ENCODE measurements around the gene TTC7B.

- TF ChIP-seq TCF7L2 (IDR thresholded peaks at IDR 0.05; ENCODE audit: borderline replicate concordance, extremely low read depth, insufficient read depth, insufficient read length), result no peak
- TF ChIP-seq, protein P1, sequence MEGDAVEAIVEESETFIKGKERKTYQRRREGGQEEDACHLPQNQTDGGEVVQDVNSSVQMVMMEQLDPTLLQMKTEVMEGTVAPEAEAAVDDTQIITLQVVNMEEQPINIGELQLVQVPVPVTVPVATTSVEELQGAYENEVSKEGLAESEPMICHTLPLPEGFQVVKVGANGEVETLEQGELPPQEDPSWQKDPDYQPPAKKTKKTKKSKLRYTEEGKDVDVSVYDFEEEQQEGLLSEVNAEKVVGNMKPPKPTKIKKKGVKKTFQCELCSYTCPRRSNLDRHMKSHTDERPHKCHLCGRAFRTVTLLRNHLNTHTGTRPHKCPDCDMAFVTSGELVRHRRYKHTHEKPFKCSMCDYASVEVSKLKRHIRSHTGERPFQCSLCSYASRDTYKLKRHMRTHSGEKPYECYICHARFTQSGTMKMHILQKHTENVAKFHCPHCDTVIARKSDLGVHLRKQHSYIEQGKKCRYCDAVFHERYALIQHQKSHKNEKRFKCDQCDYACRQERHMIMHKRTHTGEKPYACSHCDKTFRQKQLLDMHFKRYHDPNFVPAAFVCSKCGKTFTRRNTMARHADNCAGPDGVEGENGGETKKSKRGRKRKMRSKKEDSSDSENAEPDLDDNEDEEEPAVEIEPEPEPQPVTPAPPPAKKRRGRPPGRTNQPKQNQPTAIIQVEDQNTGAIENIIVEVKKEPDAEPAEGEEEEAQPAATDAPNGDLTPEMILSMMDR (IDR thresholded peaks at IDR 0.05 in 2 of 3, conservative IDR thresholded peaks at IDR 0.05 in 1 of 3; ENCODE audit: borderline replicate concordance in 1 of 3, insufficient read depth in 1 of 3, low read depth in 2 of 3, low read length in 2 of 3), result no peak
- TF ChIP-seq ELF1 (IDR thresholded peaks at IDR 0.05; ENCODE audit: borderline replicate concordance, low read depth), result no peak
- no peak for TF ChIP-seq SIN3A (IDR thresholded peaks at IDR 0.05; ENCODE audit: low read depth)
- TF ChIP-seq EZH2 (IDR thresholded peaks at IDR 0.05), result no peak
- no peak for TF ChIP-seq REST (IDR thresholded peaks at IDR 0.05; ENCODE audit: low read depth)
- TF ChIP-seq, protein P2, sequence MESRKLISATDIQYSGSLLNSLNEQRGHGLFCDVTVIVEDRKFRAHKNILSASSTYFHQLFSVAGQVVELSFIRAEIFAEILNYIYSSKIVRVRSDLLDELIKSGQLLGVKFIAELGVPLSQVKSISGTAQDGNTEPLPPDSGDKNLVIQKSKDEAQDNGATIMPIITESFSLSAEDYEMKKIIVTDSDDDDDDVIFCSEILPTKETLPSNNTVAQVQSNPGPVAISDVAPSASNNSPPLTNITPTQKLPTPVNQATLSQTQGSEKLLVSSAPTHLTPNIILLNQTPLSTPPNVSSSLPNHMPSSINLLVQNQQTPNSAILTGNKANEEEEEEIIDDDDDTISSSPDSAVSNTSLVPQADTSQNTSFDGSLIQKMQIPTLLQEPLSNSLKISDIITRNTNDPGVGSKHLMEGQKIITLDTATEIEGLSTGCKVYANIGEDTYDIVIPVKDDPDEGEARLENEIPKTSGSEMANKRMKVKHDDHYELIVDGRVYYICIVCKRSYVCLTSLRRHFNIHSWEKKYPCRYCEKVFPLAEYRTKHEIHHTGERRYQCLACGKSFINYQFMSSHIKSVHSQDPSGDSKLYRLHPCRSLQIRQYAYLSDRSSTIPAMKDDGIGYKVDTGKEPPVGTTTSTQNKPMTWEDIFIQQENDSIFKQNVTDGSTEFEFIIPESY (IDR thresholded peaks at IDR 0.05; ENCODE audit: extremely low read depth, insufficient replicate concordance, low read length), result no peak
- no peak for TF ChIP-seq ZFX (IDR thresholded peaks at IDR 0.05)
- no peak for TF ChIP-seq POLR2A (IDR thresholded peaks at IDR 0.05; ENCODE audit: borderline replicate concordance, extremely low read depth, insufficient read depth, insufficient read length)
- no peak for TF ChIP-seq YY1 (IDR thresholded peaks at IDR 0.05; ENCODE audit: extremely low read depth, insufficient replicate concordance, low read depth, low read length)
- TF ChIP-seq JUND (IDR thresholded peaks at IDR 0.05), result no peak
- TF ChIP-seq ZNF274 (IDR thresholded peaks at IDR 0.05; ENCODE audit: low read depth, low read length), result no peak
Observed at GRCh38 chr14:90700933-90701776, 115.1 kb downstream of the TTC7B start.
